MM.1S (cell line): ENCODE measurements around the gene GAS7.

Experiments used
- DNase-seq: peaks from one replicate; pipeline ENCODE4 v3.0.0-alpha.2; 2015
- H2AFZ ChIP-seq: fragments of 300-600 bp; sonication (generic); 2 replicates; pipeline ENCODE4 v1.6.0; 2016; ENCODE audit warnings: antibody characterized with exemption, low read length
- H3F3A ChIP-seq: fragments of 300-600 bp; sonication (generic); 2 replicates; pipeline ENCODE4 v1.6.1; 2016; ENCODE audit warnings: mild to moderate bottlenecking, antibody characterized with exemption, low read length, moderate library complexity, mixed read lengths; ENCODE audit not compliant: insufficient read depth
- H3K27ac ChIP-seq: fragments of 300-600 bp; sonication (generic); 2 replicates; pipeline ENCODE4 v1.5.1; 2016; ENCODE audit warnings: mild to moderate bottlenecking, low read length
- H3K27me3 ChIP-seq: fragments of 300-600 bp; sonication (generic); replicated peaks from 2 replicates; pipeline ENCODE4 v1.6.0; 2016; ENCODE audit warnings: low read length; ENCODE audit not compliant: insufficient read depth
- H3K36me3 ChIP-seq: fragments of 300-600 bp; sonication (generic); replicated peaks from 2 replicates; pipeline ENCODE4 v1.6.1; 2016; ENCODE audit warnings: mild to moderate bottlenecking, low read length, mixed read lengths; ENCODE audit not compliant: insufficient read depth
- H3K4me1 ChIP-seq: fragments of 300-600 bp; sonication (generic); 2 replicates; pipeline ENCODE4 v1.6.1; 2016; ENCODE audit warnings: low read length, mixed read lengths
- H3K4me2 ChIP-seq: fragments of 300-600 bp; sonication (generic); 2 replicates; pipeline ENCODE4 v1.6.0; 2016; ENCODE audit warnings: low read depth, low read length
- H3K4me3 ChIP-seq: fragments of 300-600 bp; sonication (generic); 2 replicates; pipeline ENCODE4 v1.5.1; 2016; ENCODE audit warnings: low read length, mixed read lengths
- H3K79me2 ChIP-seq: fragments of 300-600 bp; sonication (generic); 2 replicates; pipeline ENCODE4 v1.6.1; 2016; ENCODE audit warnings: mixed run types, low read length, mixed read lengths
- H3K9ac ChIP-seq: fragments of 300-600 bp; sonication (generic); 2 replicates; pipeline ENCODE4 v1.6.1; 2016; ENCODE audit warnings: low read length, mixed read lengths
- H3K9me2 ChIP-seq: fragments of 300-600 bp; sonication (generic); replicated peaks from 2 replicates; pipeline ENCODE4 v1.6.1; 2016; ENCODE audit warnings: mild to moderate bottlenecking, low read length, mixed read lengths; ENCODE audit not compliant: insufficient read depth
- H3K9me3 ChIP-seq: fragments of 300-600 bp; sonication (generic); replicated peaks from 2 replicates; pipeline ENCODE4 v1.6.1; 2016; ENCODE audit warnings: mild to moderate bottlenecking, low read length, mixed read lengths; ENCODE audit not compliant: insufficient read depth
- H4K20me1 ChIP-seq: fragments of 300-600 bp; sonication (generic); 2 replicates; pipeline ENCODE4 v1.6.1; 2016; ENCODE audit warnings: mild to moderate bottlenecking, low read length, moderate library complexity, mixed read lengths; ENCODE audit not compliant: insufficient read depth
- EZH2 ChIP-seq: fragments of 300-600 bp; sonication (generic); optimal IDR thresholded peaks from 2 replicates; pipeline ENCODE3; 2017; ENCODE audit warnings: low read depth, mild to moderate bottlenecking, antibody characterized with exemption, low read length, mixed read lengths
- EZH2phosphoT487 ChIP-seq: fragments of 300-600 bp; sonication (generic); IDR thresholded peaks from 2 replicates; pipeline ENCODE4 v1.6.1; 2018; ENCODE audit warnings: antibody characterized with exemption, low read length
- TF ChIP-seq, protein P1 (sequence below): fragments of 300-600 bp; sonication (generic); IDR thresholded peaks from 2 replicates; pipeline ENCODE4 v1.5.1; 2016; ENCODE audit warnings: antibody characterized with exemption, low read length, mixed read lengths

Gene GAS7

DNA sequence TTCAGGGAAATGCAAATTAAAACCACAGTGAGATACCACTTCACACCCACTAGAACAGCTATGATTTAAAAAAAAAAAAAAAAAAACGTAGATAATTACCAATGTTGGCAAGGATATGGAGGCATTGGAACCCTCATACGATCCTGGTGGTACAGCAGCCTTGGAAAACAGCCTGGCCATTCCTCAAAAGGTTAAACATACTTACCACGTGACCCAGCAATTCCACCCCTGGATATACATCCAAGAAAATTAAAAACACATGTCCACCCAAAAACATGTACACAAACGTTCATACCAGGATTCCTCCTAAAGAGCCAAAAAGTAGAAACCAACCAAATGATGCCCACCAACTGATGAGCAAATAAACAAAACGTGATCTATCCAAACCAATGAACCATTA is 68.1 kb downstream of the GAS7 start:
- Histone ChIP-seq H3K4me2 (no peak overlapping the region), H3K79me2 (no peaks in the 10 kb centered on the region)

DNA sequence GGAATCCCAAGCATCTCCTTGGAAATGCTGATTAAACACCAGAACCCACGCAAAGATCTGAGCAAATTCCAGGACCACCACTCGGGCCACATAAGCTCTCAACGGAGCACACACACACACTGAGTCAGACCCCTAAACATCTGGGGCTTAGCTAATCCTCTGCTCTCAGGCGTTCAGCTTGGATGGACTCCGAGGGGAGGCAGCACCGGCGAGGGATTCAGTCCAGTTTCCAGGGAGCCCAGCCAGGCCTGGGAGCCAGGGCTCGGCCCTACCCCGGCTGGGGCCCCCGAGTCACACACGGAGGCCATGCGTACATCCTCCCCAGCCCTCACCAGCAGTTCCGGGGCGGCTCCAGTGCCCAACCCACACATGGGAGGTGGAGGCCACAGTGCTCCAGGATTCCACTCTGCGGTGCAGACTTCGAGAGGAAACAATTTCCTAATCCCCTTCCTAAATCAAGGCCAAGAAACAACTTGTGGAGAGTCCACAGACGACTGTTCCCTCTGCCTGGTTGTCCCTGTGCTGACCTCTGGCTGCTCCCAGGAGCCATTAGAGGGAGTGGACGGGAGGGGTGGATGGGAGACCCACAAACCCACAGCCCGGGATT is 70.5 kb downstream of the GAS7 start:
- H3K9ac ChIP-seq: no peak overlapping the region
- H3K9me3 ChIP-seq: no peaks in the 10 kb centered on the region
- H4K20me1 ChIP-seq: no peaks in the 10 kb centered on the region
- H3F3A ChIP-seq: no peaks in the 10 kb centered on the region
- H3K4me3 ChIP-seq: no peak overlapping the region
- no peak for TF ChIP-seq EZH2
- TF ChIP-seq, protein P1, sequence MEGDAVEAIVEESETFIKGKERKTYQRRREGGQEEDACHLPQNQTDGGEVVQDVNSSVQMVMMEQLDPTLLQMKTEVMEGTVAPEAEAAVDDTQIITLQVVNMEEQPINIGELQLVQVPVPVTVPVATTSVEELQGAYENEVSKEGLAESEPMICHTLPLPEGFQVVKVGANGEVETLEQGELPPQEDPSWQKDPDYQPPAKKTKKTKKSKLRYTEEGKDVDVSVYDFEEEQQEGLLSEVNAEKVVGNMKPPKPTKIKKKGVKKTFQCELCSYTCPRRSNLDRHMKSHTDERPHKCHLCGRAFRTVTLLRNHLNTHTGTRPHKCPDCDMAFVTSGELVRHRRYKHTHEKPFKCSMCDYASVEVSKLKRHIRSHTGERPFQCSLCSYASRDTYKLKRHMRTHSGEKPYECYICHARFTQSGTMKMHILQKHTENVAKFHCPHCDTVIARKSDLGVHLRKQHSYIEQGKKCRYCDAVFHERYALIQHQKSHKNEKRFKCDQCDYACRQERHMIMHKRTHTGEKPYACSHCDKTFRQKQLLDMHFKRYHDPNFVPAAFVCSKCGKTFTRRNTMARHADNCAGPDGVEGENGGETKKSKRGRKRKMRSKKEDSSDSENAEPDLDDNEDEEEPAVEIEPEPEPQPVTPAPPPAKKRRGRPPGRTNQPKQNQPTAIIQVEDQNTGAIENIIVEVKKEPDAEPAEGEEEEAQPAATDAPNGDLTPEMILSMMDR: no peak
- no peak for TF ChIP-seq EZH2phosphoT487
- no peak for DNase-seq
- no peak overlapping the region for H3K27ac ChIP-seq
- H3K27me3 ChIP-seq: no peaks in the 10 kb centered on the region
- H3K4me1 ChIP-seq: no peaks in the 10 kb centered on the region
- H2AFZ ChIP-seq: no peak overlapping the region
- no peaks in the 10 kb centered on the region for H3K9me2 ChIP-seq
- no peak overlapping the region for H3K4me2 ChIP-seq
- H3K36me3 ChIP-seq: no peaks in the 10 kb centered on the region
- no peaks in the 10 kb centered on the region for H3K79me2 ChIP-seq

More for the DNA sequence above, 68.1 kb downstream of the GAS7 start:
- Histone ChIP-seq H3K9ac (no peak overlapping the region), H3K4me1 (no peaks in the 10 kb centered on the region), H3K27ac (no peak overlapping the region), H3K4me3 (no peak overlapping the region), H3K36me3 (no peaks in the 10 kb centered on the region), H3F3A (no peaks in the 10 kb centered on the region), H3K9me3 (no peaks in the 10 kb centered on the region), H2AFZ (no peak overlapping the region), H4K20me1 (no peaks in the 10 kb centered on the region), H3K27me3 (no peaks in the 10 kb centered on the region), H3K9me2 (no peaks in the 10 kb centered on the region)
- no peak for DNase-seq
- TF ChIP-seq, protein P1: no peak
- TF ChIP-seq EZH2 (no peak), EZH2phosphoT487 (no peak)

DNA sequence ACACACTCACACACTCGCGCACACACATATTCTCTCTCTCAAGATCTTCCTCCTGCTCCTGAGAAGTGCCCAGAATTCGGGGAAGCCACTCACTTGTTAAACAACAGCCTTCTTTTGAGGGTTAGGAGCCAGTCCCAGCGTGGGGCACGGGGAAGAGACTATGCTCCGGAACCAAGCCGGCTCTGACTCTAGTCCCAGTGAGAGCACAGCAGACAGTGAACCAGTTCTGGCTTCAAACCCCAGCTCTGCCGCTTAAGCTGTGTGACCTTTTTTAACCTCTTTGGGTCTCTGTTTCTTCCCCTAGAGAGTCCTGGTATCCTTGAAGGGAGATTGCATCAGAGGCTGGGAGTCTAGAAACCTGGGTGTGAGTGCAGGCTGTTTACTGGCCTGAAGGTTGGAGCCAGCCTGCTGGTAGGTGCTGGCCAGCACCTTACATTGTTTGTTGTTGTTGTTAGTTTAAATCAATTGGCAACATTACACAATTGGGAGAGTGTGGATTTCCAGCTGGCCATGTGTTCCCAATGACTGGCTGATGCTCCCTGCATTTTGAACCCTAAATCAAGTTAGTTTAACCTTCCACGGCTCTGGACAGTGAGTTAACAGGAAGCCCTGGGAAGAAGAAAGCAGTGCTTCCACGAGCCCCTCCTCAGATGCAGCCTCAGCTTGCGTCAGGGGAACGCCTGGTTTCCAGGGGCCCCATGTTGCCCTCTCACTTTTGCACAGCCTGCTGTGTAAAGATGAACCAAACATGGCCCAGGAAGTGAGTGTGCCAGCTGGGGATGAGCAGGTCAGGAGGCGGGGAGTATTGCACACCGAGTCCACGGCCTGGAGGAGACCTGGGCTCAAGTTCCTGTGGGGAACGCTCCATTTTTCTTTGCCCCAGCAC is 71.5 kb downstream of the GAS7 start:
- Histone ChIP-seq H3K4me1 (no peaks in the 10 kb centered on the region), H4K20me1 (no peaks in the 10 kb centered on the region), H3K27ac (no peak overlapping the region), H3K4me3 (no peak overlapping the region), H3K36me3 (no peaks in the 10 kb centered on the region), H3K4me2 (no peak overlapping the region), H3K9me3 (no peaks in the 10 kb centered on the region), H3K9ac (no peak overlapping the region), H3K27me3 (no peaks in the 10 kb centered on the region), H3K9me2 (no peaks in the 10 kb centered on the region), H3F3A (no peaks in the 10 kb centered on the region), H3K79me2 (no peaks in the 10 kb centered on the region), H2AFZ (no peak overlapping the region)
- DNase-seq: no peak
- TF ChIP-seq EZH2 (no peak), EZH2phosphoT487 (no peak)
- TF ChIP-seq, protein P1: no peak
